DND-41 (cell line): ENCODE measurements around the gene OMP.
"Not testable (repeated sequence)": the region's sequence is repeated elsewhere in the genome, so short reads cannot be mapped to it uniquely, and the experiment has no call there.

Experiments used
- ATAC-seq: fragments of 200-7000 bp; cut with Tn5 transposase; 3 replicates; pipeline ENCODE4 v1.9.1; 2021; ENCODE audit warnings: low read depth; ENCODE audit not compliant: insufficient read depth
- DNase-seq: peaks from one replicate; pipeline ENCODE4 v3.0.0-alpha.2; 2020
- H2AFZ ChIP-seq: 2 replicates; pipeline ENCODE4 v1.6.0; 2012; ENCODE audit warnings: low read depth, low read length
- H3K27ac ChIP-seq: 2 replicates; pipeline ENCODE4 v1.5.1; 2012; ENCODE audit warnings: low read length, inconsistent platforms
- H3K27me3 ChIP-seq: fragments of 200-600 bp; sonication (generic); 2 replicates; pipeline ENCODE4 v1.6.0; 2012; ENCODE audit warnings: low read length, mild to moderate bottlenecking, inconsistent platforms; ENCODE audit not compliant: insufficient read depth, poor library complexity
- H3K36me3 ChIP-seq: 2 replicates; pipeline ENCODE4 v1.5.1; 2012; ENCODE audit warnings: low read length, inconsistent platforms; ENCODE audit not compliant: insufficient read depth
- H3K4me1 ChIP-seq: 2 replicates; pipeline ENCODE4 v1.5.1; 2012; ENCODE audit warnings: mild to moderate bottlenecking, low read length; ENCODE audit not compliant: insufficient read depth
- H3K4me2 ChIP-seq: 2 replicates; pipeline ENCODE4 v1.6.0; 2012; ENCODE audit warnings: mild to moderate bottlenecking, moderate library complexity, low read length, inconsistent platforms; ENCODE audit not compliant: insufficient read depth
- H3K4me3 ChIP-seq, 2 experiments: fragments of 200-600 bp in 1 of 2; shearing (Covaris generic) in 1 of 2; 2 replicates each; pipeline ENCODE4 v1.5.1; 2012 to 2016; ENCODE audit warnings: inconsistent platforms in 2 of 2, low read length in 2 of 2, mild to moderate bottlenecking in 2 of 2, low read depth in 1 of 2, moderate library complexity in 1 of 2
- H3K79me2 ChIP-seq: 2 replicates; pipeline ENCODE4 v1.6.0; 2012; ENCODE audit warnings: low read length, inconsistent platforms; ENCODE audit not compliant: insufficient read depth
- H3K9ac ChIP-seq: 2 replicates; pipeline ENCODE4 v1.6.0; 2012; ENCODE audit warnings: low read depth, mild to moderate bottlenecking, inconsistent platforms, low read length, moderate library complexity
- H3K9me3 ChIP-seq: 2 replicates; pipeline ENCODE4 v1.5.1; 2012; ENCODE audit warnings: low read length, moderate library complexity, mild to moderate bottlenecking, inconsistent platforms; ENCODE audit not compliant: insufficient read depth, severe bottlenecking
- H4K20me1 ChIP-seq: 2 replicates; pipeline ENCODE4 v1.6.0; 2012; ENCODE audit warnings: low read length; ENCODE audit not compliant: insufficient read depth
- CTCF ChIP-seq: IDR thresholded peaks from 2 replicates; pipeline ENCODE4 v1.5.1; 2012; ENCODE audit warnings: borderline replicate concordance, low read length, moderate library complexity, mild to moderate bottlenecking; ENCODE audit not compliant: poor library complexity, severe bottlenecking; ENCODE audit errors: extremely low read depth
- EZH2 ChIP-seq: IDR thresholded peaks from 3 replicates; pipeline ENCODE4 v1.6.1; 2012; ENCODE audit warnings: borderline replicate concordance, low read depth, mild to moderate bottlenecking, moderate library complexity, low read length, inconsistent platforms; ENCODE audit not compliant: severe bottlenecking

Gene OMP

GRCh38 chr11:77057938-77058474 lies 44.6 kb upstream of the OMP start:
- H3K27ac ChIP-seq: no peak overlapping the region
- no peaks in the 10 kb centered on the region for H4K20me1 ChIP-seq
- ATAC-seq (no peak), DNase-seq (no peak)
- no peak overlapping the region for H3K4me3 ChIP-seq
- no peaks in the 10 kb centered on the region for H3K4me1 ChIP-seq
- TF ChIP-seq EZH2: no peak
- no peak for TF ChIP-seq CTCF
- H3K4me2 ChIP-seq: no peak overlapping the region
- no peak overlapping the region for H3K9ac ChIP-seq
- H3K27me3 ChIP-seq: peaks cover 3% of the 10 kb centered on the region
- peaks cover 15% of the 10 kb centered on the region for H3K9me3 ChIP-seq
- no peaks in the 10 kb centered on the region for H3K79me2 ChIP-seq
- H2AFZ ChIP-seq: no peak overlapping the region
- H3K36me3 ChIP-seq: no peaks in the 10 kb centered on the region

- no peaks in the 10 kb centered on the region for H3K36me3 ChIP-seq
- no peak overlapping the region for H3K4me2 ChIP-seq
- no peaks in the 10 kb centered on the region for H3K4me1 ChIP-seq
- no peaks in the 10 kb centered on the region for H3K79me2 ChIP-seq
- peaks cover 15% of the 10 kb centered on the region for H3K9me3 ChIP-seq
- ATAC-seq (no peak), DNase-seq (no peak)
- H3K27ac ChIP-seq: no peak overlapping the region
- no peak overlapping the region for H2AFZ ChIP-seq
- H4K20me1 ChIP-seq: no peaks in the 10 kb centered on the region
- H3K27me3 ChIP-seq: peaks cover 3% of the 10 kb centered on the region
- no peak for TF ChIP-seq EZH2
- no peak for TF ChIP-seq CTCF
- no peak overlapping the region for H3K4me3 ChIP-seq
- H3K9ac ChIP-seq: no peak overlapping the region
Observed at GRCh38 chr11:77058900-77059299, 43.7 kb upstream of the OMP start.

- Histone ChIP-seq H3K4me1 (no peaks in the 10 kb centered on the region), H3K36me3 (no peaks in the 10 kb centered on the region), H3K9me3 (peaks cover 15% of the 10 kb centered on the region), H2AFZ (no peak overlapping the region), H3K4me2 (no peak overlapping the region), H4K20me1 (no peaks in the 10 kb centered on the region), H3K27me3 (peaks cover 3% of the 10 kb centered on the region), H3K79me2 (no peaks in the 10 kb centered on the region), H3K27ac (no peak overlapping the region), H3K9ac (no peak overlapping the region), H3K4me3 (no peak overlapping the region)
- TF ChIP-seq CTCF (no peak), EZH2 (no peak)
- DNase-seq: no peak
- ATAC-seq: no peak
Observed at GRCh38 chr11:77059806-77060205, 42.8 kb upstream of the OMP start.

- no peak for DNase-seq
- H3K27ac ChIP-seq: no peak overlapping the region
Observed at GRCh38 chr11:77060234-77060633, 42.4 kb upstream of the OMP start.

GRCh38 chr11:77061258-77061657 lies 41.4 kb upstream of the OMP start:
- H3K4me2 ChIP-seq, H2AFZ ChIP-seq, H3K4me3 ChIP-seq, H3K9ac ChIP-seq, H3K4me1 ChIP-seq, DNase-seq, H3K79me2 ChIP-seq, H4K20me1 ChIP-seq, H3K27ac ChIP-seq, H3K27me3 ChIP-seq, H3K36me3 ChIP-seq, ATAC-seq: not testable (repeated sequence)
- peaks cover 10% of the 10 kb centered on the region for H3K9me3 ChIP-seq

More at GRCh38 chr11:77060234-77060633, 42.4 kb upstream of the OMP start:
- H2AFZ ChIP-seq: no peak overlapping the region
- H3K4me1 ChIP-seq: no peaks in the 10 kb centered on the region
- TF ChIP-seq CTCF: no peak
- no peak for TF ChIP-seq EZH2
- H3K36me3 ChIP-seq: no peaks in the 10 kb centered on the region
- H3K4me3 ChIP-seq: no peak overlapping the region
- H3K27me3 ChIP-seq: peaks cover 3% of the 10 kb centered on the region
- no peaks in the 10 kb centered on the region for H4K20me1 ChIP-seq
- ATAC-seq: no peak
- H3K9ac ChIP-seq: no peak overlapping the region
- H3K9me3 ChIP-seq: peaks cover 15% of the 10 kb centered on the region
- H3K4me2 ChIP-seq: no peak overlapping the region
- no peaks in the 10 kb centered on the region for H3K79me2 ChIP-seq
